HepG2 (cell line): ENCODE data around the gene SMIM28. TPM values are rescaled to one million over a fixed set of nuclear protein-coding genes. Genes with fewer than 3 reads are reported as not detected.
A peak's percentile ranks its signal among the peaks of the same experiment; 100 is the strongest.

ENCODE experiments used
- FOXP1 ChIP-seq, 2 experiments: fragments of 450-650 bp in 1 of 2; IDR thresholded peaks; 2 replicates each; pipeline ENCODE4 v1.6.1; 2017 to 2018; ENCODE audit warnings: antibody characterized with exemption in 1 of 2
- HMG20A ChIP-seq: IDR thresholded peaks from 2 replicates; pipeline ENCODE4 v1.6.1; 2016; ENCODE audit warnings: borderline replicate concordance
- KLF11 ChIP-seq: IDR thresholded peaks from 2 replicates; pipeline ENCODE4 v1.6.1; 2016; ENCODE audit warnings: missing compliant biosample characterization
- MAFF ChIP-seq: IDR thresholded peaks from 2 replicates; pipeline ENCODE4 v1.6.1; 2011; ENCODE audit warnings: low read depth, low read length, improper control_type of control experiment
- MAFK ChIP-seq, 2 experiments: IDR thresholded peaks in 1 of 2; conservative IDR thresholded peaks in 1 of 2; 2 replicates each; pipeline ENCODE4 v1.6.1; 2011; ENCODE audit warnings: improper control_type of control experiment in 2 of 2, low read length in 2 of 2
- NRL ChIP-seq: sonication (generic); formaldehyde crosslinking; IDR thresholded peaks from 2 replicates; pipeline ENCODE4 v1.5.0; 2020; ENCODE audit warnings: missing genetic modification reagents, mild to moderate bottlenecking, moderate library complexity, borderline replicate concordance
- RFX1 ChIP-seq: fragments of 450-650 bp; IDR thresholded peaks from 2 replicates; pipeline ENCODE4 v1.6.1; 2017
- SOX6 ChIP-seq, 2 experiments: fragments of 450-650 bp in 1 of 2; sonication (generic) in 1 of 2; formaldehyde crosslinking in 1 of 2; IDR thresholded peaks; 2 replicates each; pipeline versions ENCODE4 v1.4.0 to v1.6.1; 2017 to 2020; ENCODE audit warnings: antibody characterized with exemption in 1 of 2, mild to moderate bottlenecking in 1 of 2, missing genetic modification reagents in 1 of 2
- TBX3 ChIP-seq: fragments of 450-650 bp; IDR thresholded peaks from 2 replicates; pipeline ENCODE4 v1.6.1; 2017; ENCODE audit warnings: antibody characterized with exemption, mild to moderate bottlenecking, inconsistent platforms, borderline replicate concordance
- ZFP36L1 ChIP-seq: sonication (generic); formaldehyde crosslinking; IDR thresholded peaks from 2 replicates; pipeline ENCODE4 v1.8.0; 2022; ENCODE audit warnings: mild to moderate bottlenecking, missing genetic modification reagents, moderate library complexity
- polyA plus RNA-seq, 8 experiments: library from polyadenylated mRNA; depleted of rRNA in 3 of 8; stranded (reverse) in 7 of 8; unstranded in 1 of 8; fragments of >200 nt; fragmentation: Illumina TruSeq in 4 of 8; extraction: Trizol in 4 of 8; gene quantifications; 2 replicates each; pipeline versions ENCODE4 v1.2.1 to v1.2.3, GENCODE V29; 2011 to 2016; ENCODE audit warnings: low read depth in 4 of 8, missing spikeins in 1 of 8, mixed read lengths in 1 of 8; ENCODE audit not compliant: insufficient read depth in 1 of 8
- total RNA-seq, 5 experiments: library from RNA; depleted of rRNA; stranded (reverse); fragments of >200 nt; fragmentation: Illumina TruSeq; extraction: Trizol; gene quantifications; 2 replicates each; pipeline ENCODE4 v1.2.3, GENCODE V29; 2016; ENCODE audit warnings: low read depth in 1 of 5
- TF ChIP-seq, protein P1 (sequence below): sonication (generic); formaldehyde crosslinking; conservative IDR thresholded peaks from 2 replicates; pipeline ENCODE4 v1.4.0; 2020; ENCODE audit warnings: mild to moderate bottlenecking, missing genetic modification reagents, moderate library complexity
- TF ChIP-seq, protein P2 (sequence below): sonication (generic); formaldehyde crosslinking; IDR thresholded peaks from 2 replicates; pipeline ENCODE4 v1.4.0; 2020; ENCODE audit warnings: mild to moderate bottlenecking, missing genetic modification reagents
- TF ChIP-seq, protein P3 (sequence below): sonication (generic); formaldehyde crosslinking; IDR thresholded peaks from 2 replicates; pipeline ENCODE4 v1.4.0; 2020; ENCODE audit warnings: missing genetic modification reagents, mild to moderate bottlenecking, borderline replicate concordance
- TF ChIP-seq, protein P4 (sequence below): IDR thresholded peaks from 2 replicates; pipeline ENCODE4 v1.6.1; 2016; ENCODE audit warnings: low read depth, missing genetic modification reagents, missing compliant biosample characterization

The SMIM28 gene
- total and polyA plus RNA-seq, 2 of the 13 experiments (the other 11 are each of a cell fraction or from before 2014, with no cell fraction given), result not detected

DNA sequence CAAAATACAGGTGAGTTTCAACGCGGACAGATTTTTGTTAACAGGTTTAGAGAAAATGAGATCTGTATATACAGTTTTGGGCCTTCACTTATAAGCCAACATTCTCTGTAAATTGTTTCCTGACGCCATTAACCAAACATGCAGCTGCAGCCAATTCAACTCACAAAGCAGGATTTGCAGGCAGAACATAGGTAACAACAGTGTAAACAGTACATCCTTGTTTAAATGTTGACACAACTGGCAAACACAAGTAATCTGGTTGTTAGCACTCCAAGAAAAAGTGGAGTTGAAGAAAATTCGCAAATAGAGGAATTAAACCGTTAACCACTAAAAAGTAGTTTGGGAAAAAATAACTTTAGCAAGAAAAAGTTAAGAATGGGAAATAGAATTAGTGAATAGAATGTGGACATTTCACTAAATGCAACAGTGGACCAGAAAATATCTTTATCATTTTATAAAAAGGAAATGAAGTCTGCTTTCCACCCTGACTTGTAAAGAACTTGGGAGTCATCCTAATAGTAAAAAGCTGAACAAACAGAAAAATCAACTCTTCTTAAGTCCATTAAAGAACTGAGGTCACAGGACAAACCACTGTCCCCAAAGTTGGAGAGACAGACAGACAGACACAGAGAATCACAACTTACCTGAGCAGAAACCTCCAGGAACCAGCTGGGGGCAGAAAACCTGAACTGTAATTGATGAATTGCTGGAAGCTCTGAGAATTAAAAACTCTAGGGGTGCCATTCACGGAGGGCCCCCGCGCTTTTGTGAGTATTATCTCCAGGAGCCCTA lies 10.1 kb downstream of the SMIM28 start (continued):
- TF ChIP-seq, protein P1, sequence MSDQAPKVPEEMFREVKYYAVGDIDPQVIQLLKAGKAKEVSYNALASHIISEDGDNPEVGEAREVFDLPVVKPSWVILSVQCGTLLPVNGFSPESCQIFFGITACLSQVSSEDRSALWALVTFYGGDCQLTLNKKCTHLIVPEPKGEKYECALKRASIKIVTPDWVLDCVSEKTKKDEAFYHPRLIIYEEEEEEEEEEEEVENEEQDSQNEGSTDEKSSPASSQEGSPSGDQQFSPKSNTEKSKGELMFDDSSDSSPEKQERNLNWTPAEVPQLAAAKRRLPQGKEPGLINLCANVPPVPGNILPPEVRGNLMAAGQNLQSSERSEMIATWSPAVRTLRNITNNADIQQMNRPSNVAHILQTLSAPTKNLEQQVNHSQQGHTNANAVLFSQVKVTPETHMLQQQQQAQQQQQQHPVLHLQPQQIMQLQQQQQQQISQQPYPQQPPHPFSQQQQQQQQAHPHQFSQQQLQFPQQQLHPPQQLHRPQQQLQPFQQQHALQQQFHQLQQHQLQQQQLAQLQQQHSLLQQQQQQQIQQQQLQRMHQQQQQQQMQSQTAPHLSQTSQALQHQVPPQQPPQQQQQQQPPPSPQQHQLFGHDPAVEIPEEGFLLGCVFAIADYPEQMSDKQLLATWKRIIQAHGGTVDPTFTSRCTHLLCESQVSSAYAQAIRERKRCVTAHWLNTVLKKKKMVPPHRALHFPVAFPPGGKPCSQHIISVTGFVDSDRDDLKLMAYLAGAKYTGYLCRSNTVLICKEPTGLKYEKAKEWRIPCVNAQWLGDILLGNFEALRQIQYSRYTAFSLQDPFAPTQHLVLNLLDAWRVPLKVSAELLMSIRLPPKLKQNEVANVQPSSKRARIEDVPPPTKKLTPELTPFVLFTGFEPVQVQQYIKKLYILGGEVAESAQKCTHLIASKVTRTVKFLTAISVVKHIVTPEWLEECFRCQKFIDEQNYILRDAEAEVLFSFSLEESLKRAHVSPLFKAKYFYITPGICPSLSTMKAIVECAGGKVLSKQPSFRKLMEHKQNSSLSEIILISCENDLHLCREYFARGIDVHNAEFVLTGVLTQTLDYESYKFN (CRISPR knock-in tag), result peak; percentile 72
- TF ChIP-seq TBX3 (peak; percentile 71; the same call in 1 of the 2 replicates), FOXP1 (IDR thresholded peaks at IDR 0.05) (peak; percentile 29; the same call in 1 of the 2 replicates), FOXP1 (CRISPR knock-in tag; IDR thresholded peaks at IDR 0.05) (peak; percentile 97), MAFK (conservative IDR thresholded peaks at IDR 0.05 in 1 of 2, IDR thresholded peaks at IDR 0.05 in 1 of 2; ENCODE audit: low read length in 2 of 2) (0 out of 4 replicates have a peak, but pooled peaks of 1 of the 2 experiments have one; percentile 21), ZFP36L1 (CRISPR knock-in tag) (no peak), KLF11 (CRISPR knock-in tag) (no peak), RFX1 (no peak), HMG20A (CRISPR knock-in tag) (peak; percentile 84), MAFF (0 out of 2 replicates have a peak, but pooled peaks have one; percentile 21), SOX6 (IDR thresholded peaks at IDR 0.05) (no peak), SOX6 (CRISPR knock-in tag; IDR thresholded peaks at IDR 0.05) (peak; percentile 74), NRL (CRISPR knock-in tag) (no peak)
- TF ChIP-seq, protein P2, sequence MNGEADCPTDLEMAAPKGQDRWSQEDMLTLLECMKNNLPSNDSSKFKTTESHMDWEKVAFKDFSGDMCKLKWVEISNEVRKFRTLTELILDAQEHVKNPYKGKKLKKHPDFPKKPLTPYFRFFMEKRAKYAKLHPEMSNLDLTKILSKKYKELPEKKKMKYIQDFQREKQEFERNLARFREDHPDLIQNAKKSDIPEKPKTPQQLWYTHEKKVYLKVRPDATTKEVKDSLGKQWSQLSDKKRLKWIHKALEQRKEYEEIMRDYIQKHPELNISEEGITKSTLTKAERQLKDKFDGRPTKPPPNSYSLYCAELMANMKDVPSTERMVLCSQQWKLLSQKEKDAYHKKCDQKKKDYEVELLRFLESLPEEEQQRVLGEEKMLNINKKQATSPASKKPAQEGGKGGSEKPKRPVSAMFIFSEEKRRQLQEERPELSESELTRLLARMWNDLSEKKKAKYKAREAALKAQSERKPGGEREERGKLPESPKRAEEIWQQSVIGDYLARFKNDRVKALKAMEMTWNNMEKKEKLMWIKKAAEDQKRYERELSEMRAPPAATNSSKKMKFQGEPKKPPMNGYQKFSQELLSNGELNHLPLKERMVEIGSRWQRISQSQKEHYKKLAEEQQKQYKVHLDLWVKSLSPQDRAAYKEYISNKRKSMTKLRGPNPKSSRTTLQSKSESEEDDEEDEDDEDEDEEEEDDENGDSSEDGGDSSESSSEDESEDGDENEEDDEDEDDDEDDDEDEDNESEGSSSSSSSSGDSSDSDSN (CRISPR knock-in tag), result no peak
- TF ChIP-seq, protein P3, sequence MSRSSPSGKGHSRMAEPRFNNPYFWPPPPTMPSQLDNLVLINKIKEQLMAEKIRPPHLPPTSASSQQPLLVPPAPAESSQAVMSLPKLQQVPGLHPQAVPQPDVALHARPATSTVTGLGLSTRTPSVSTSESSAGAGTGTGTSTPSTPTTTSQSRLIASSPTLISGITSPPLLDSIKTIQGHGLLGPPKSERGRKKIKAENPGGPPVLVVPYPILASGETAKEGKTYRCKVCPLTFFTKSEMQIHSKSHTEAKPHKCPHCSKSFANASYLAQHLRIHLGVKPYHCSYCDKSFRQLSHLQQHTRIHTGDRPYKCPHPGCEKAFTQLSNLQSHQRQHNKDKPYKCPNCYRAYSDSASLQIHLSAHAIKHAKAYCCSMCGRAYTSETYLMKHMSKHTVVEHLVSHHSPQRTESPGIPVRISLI, result no peak
- TF ChIP-seq, protein P4, sequence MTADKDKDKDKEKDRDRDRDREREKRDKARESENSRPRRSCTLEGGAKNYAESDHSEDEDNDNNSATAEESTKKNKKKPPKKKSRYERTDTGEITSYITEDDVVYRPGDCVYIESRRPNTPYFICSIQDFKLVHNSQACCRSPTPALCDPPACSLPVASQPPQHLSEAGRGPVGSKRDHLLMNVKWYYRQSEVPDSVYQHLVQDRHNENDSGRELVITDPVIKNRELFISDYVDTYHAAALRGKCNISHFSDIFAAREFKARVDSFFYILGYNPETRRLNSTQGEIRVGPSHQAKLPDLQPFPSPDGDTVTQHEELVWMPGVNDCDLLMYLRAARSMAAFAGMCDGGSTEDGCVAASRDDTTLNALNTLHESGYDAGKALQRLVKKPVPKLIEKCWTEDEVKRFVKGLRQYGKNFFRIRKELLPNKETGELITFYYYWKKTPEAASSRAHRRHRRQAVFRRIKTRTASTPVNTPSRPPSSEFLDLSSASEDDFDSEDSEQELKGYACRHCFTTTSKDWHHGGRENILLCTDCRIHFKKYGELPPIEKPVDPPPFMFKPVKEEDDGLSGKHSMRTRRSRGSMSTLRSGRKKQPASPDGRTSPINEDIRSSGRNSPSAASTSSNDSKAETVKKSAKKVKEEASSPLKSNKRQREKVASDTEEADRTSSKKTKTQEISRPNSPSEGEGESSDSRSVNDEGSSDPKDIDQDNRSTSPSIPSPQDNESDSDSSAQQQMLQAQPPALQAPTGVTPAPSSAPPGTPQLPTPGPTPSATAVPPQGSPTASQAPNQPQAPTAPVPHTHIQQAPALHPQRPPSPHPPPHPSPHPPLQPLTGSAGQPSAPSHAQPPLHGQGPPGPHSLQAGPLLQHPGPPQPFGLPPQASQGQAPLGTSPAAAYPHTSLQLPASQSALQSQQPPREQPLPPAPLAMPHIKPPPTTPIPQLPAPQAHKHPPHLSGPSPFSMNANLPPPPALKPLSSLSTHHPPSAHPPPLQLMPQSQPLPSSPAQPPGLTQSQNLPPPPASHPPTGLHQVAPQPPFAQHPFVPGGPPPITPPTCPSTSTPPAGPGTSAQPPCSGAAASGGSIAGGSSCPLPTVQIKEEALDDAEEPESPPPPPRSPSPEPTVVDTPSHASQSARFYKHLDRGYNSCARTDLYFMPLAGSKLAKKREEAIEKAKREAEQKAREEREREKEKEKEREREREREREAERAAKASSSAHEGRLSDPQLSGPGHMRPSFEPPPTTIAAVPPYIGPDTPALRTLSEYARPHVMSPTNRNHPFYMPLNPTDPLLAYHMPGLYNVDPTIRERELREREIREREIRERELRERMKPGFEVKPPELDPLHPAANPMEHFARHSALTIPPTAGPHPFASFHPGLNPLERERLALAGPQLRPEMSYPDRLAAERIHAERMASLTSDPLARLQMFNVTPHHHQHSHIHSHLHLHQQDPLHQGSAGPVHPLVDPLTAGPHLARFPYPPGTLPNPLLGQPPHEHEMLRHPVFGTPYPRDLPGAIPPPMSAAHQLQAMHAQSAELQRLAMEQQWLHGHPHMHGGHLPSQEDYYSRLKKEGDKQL (CRISPR knock-in tag), result 0 out of 2 replicates have a peak, but pooled peaks have one; percentile 35
